Measurements from ENCODE around the gene SORCS3. TPM values are rescaled to one million over a fixed set of nuclear protein-coding genes. Genes with fewer than 3 reads are reported as not detected.

SORCS3 gene
- total RNA-seq, 1 donor: not detected

DNA sequence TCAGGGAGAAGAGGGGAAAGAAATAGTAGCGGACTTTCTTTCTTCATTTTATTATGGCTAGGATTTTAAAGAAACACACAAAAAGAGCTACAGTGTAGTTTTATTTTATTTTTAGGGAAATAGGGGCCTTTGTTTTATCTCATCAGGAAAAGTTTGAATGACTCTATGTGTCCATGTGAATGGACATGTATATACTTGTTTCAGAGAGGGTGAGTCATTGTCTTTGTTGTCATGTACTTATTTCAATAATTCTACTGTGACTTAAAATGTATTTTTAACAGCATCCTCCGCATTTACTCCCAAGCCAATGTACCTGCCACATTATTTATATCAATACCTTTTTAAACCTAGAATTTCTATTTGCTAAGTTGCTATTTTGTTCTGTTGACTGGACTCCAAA is 569.5 kb downstream of the SORCS3 start:
- no peak for DNase-seq (ENCODE audit: low read depth in 2 of 3, low spot score in 2 of 3)

DNA sequence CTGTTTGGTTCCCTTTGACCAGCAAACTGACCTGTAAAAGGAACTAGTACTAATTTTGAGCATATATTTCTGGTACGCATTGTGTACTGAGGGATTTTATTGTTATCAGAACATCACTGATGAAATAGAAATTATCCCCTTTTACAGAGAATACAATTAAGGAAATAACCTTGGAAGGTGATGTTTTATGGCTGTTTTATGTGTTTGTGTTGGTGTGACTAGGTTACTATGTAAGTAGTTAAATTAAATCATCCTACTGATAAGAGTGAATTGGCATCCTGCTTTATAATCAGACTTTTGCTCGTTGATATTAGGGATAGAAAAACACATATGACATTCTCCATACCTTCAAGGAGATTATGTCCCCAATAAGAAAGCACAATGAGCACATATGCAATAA is 596.6 kb downstream of the SORCS3 start:
- no peak for DNase-seq (ENCODE audit: low read depth in 2 of 3, low spot score in 2 of 3)

DNA sequence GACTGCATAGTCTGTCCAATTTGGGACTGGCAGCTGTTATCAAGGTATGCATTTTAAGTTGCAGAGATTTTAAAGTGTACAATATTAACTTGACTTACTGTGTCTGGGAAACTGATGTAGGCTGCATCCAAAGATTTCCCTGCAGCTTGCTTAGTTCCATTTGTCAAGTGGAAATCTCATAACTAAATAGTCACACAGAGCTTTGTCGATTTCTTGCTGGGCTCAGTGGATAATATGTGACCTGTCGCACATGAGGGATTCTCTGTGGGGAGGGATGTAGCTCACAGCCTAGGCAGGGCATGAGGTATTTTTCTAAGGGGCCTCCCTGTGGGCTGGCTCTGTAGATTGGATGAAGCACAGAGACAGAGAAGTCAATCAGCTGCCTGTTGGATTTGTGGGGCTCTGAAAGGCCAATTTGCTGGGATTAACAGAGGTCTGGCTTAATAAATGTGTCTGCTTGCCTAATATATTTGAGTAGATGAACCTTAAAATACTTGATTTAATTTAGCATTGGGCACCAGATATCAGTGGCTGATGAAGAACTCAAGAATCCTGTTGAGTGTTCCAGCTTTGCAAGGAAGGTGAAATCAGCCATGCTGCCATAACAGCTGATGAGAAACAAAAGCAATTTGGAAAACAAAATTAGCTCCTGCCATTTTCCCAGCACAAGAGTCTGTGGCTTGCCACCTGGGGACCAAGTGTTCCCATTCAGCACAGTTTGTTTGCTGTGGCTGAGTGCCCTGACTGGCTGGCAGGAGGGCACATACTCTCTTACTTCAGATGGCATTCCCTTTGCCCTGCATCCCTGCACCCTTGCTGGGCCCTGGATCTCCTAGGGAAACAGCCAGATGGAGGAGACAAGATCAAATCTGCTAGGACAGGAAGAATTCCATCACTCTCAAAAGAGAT is 598.5 kb downstream of the SORCS3 start:
- DNase-seq (ENCODE audit: low read depth in 2 of 3, low spot score in 2 of 3): no peak

GRCh38 chr10:105241254-105241653 is 600.2 kb downstream of the SORCS3 start:
- no peak for DNase-seq (ENCODE audit: low read depth in 2 of 3, low spot score in 2 of 3)

- no peak for DNase-seq (ENCODE audit: low read depth in 2 of 3, low spot score in 2 of 3)
Observed at GRCh38 chr10:105243381-105243780, 602.3 kb downstream of the SORCS3 start.

DNA sequence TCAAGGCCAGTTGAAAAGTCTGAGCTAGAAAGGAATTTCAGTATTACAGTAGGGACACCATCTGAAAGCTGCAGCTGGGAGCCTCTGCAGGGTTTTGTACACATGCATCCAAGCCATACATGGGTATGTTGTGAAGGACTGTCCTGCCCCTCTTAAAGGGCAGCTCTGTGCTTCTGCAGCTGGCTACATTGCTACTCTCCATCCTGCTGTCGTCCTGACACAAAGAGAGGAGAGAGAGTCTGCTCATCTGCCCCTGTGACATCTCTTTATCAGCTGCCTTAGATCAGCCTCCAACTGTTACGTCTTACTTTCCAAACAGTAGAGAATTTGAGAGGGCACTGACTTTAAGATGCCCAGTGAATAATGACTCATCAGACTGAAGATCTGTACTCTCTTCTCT is 602.7 kb downstream of the SORCS3 start:
- no peak for DNase-seq (ENCODE audit: low read depth in 2 of 3, low spot score in 2 of 3)

DNA sequence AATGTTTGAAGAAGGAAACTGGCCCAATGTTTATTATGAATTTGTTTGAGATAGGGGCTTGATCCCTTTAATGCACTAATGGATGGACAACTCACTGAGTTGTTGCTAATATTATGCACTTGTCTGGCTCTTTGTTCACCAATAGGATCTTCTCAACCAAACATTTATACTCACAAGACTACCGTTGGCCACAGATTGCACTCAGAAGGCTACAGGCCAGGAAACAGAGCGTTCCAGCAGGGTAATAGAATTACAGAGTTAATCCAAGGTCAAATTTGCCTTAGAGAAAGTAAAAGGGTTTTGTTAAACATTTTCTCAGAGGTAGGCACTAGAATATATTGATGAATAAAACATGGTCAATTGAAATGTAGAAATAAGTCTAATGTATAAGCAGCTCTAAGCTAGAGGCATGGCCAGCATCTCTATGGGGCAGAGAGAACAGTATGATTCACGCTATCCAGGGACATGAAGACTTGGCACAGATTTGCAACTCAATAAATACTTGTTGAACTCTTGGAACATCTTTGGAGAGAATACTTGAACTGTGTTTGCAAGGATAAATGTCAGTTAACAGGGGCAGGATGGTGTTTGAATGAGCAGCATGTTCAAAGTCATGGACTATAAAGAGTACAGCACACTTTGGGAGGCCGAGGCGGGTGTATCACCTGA is 606.9 kb downstream of the SORCS3 start:
- DNase-seq (ENCODE audit: low read depth in 2 of 3, low spot score in 2 of 3): no peak

DNA sequence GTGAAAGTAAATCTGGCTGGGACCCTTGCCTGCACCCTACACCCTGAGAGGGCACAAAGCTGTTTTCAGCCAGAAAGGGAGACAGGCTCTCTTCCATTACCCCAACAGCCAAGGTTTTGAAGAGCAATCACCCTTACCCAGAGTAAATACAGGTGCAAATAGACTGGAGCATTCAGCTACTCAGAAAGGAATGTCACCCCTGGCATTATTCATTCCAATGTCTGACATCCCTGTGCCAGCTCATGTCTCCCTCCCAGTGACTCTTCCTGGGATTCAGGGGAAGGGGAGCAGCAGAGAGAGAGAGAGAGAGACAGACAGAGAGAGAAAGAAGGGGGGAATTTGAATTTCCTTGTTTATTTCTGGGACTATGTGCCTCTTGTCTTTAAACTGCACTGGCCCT is 611.8 kb downstream of the SORCS3 start:
- no peak for DNase-seq (ENCODE audit: low read depth in 2 of 3, low spot score in 2 of 3)

DNA sequence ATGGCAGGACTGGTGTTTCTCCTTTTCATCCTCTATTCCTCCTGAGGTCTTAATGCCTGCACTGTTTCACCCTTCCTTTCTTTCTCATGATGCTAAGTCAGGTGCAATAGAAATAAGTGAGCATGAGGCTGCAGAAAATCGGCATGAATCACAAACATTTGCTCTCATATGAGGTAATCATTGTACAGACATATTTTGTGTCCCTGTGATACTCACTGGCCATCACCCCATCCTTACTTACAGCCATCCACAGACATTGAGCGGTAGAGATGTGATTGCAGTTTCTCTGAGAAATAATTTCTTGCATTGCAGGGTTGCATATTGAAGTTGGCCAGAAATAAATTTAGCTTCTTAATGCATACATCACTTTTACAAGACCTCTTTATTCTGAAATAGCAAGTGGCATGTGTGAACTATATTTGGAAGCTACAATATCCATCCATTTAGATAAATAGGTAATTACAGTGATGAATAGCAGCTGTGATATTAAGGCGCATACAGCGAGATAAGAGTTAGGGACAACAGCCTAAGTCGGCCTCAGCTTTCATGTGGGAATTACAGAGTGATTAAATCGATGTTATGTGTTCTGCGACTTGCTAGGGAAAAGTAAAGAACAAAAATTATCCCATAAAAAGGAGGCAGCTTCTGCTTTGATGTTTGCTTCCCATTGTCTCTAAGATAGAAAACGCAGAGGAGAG is 612.6 kb downstream of the SORCS3 start:
- DNase-seq (ENCODE audit: low read depth in 2 of 3, low spot score in 2 of 3): no peak

GRCh38 chr10:105258036-105258673 is 617.1 kb downstream of the SORCS3 start:
- DNase-seq (ENCODE audit: low read depth in 2 of 3, low spot score in 2 of 3): no peak

DNA sequence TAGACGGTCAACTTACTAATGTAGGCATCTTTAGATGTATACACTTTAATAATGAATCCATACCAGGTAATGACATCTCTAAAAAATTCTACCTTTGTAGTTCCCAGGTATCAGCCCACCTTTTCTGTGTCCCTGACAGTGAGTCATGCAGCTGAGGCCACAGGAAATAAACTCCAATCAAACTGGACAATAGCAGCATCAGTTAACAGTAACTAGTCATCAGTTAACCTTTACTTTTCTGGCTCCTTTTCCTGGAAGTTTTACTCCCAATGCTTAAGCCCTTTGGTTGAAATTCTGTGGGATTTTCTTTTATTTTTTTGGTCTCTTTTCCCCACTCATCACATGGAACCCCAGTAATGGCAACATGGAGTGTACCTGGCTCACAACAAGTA is 617.6 kb downstream of the SORCS3 start:
- DNase-seq (ENCODE audit: low read depth in 2 of 3, low spot score in 2 of 3): no peak

- no peak for DNase-seq (ENCODE audit: low read depth in 2 of 3, low spot score in 2 of 3)
Observed at GRCh38 chr10:105259201-105259600, 618.1 kb downstream of the SORCS3 start.

GRCh38 chr10:105262666-105263065 is 621.6 kb downstream of the SORCS3 start:
- DNase-seq (ENCODE audit: low read depth in 2 of 3, low spot score in 2 of 3): no peak

DNA sequence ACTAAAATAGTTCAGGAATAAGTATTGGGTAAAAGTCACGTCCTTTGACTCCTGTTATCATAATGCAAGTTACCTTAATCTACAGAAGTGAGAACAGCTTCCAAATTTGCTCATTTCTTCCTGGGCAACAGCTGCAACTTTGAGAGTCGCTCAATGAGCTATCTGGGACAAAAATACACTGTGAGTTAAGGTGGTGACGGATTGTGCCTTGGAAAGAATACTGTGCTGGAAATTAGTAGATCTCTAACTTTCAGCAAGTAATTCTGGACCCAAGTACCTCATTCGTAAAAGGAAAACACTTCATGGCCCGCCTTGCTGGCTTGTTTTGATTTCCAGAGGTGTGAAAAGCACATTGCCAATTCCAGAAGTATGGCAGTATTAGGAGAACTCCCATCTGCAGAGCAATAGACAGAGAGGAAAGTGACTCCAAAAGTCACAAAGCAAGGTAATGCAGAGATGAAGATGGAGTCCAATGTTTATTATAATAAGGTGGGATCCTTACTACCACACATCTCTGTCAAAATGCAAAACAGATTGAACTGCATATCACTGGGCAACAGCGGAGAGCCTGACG is 626.0 kb downstream of the SORCS3 start:
- DNase-seq (ENCODE audit: low read depth in 2 of 3, low spot score in 2 of 3): no peak

DNA sequence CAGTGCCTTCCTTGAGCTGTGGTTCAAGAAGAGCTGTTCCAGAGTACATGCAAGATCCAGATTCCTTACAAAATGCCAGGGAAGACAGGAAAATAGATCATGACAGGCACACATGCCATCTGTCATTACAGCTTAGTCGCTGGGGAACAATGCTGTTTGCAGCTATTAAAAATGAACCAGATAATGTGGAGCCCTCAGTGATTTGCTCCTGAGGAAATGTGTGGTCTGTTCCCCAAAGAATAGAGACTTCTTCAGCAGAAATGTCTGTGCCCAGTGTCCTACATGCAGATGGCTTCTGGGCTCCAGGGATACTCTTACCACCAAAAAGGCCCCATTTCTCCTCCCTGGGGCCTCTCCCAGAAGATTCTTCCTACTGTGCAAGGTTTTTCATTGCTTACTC is 627.9 kb downstream of the SORCS3 start:
- no peak for DNase-seq (ENCODE audit: low read depth in 2 of 3, low spot score in 2 of 3)

GRCh38 chr10:105269689-105270088 is 628.6 kb downstream of the SORCS3 start:
- no peak for DNase-seq (ENCODE audit: low read depth in 2 of 3, low spot score in 2 of 3)

- no peak for DNase-seq (ENCODE audit: low read depth in 2 of 3, low spot score in 2 of 3)
Observed at GRCh38 chr10:105274556-105275070, 633.5 kb downstream of the SORCS3 start.

- no peak for DNase-seq (ENCODE audit: low read depth in 2 of 3, low spot score in 2 of 3)
Observed at GRCh38 chr10:105278439-105278838, 637.3 kb downstream of the SORCS3 start.

DNA sequence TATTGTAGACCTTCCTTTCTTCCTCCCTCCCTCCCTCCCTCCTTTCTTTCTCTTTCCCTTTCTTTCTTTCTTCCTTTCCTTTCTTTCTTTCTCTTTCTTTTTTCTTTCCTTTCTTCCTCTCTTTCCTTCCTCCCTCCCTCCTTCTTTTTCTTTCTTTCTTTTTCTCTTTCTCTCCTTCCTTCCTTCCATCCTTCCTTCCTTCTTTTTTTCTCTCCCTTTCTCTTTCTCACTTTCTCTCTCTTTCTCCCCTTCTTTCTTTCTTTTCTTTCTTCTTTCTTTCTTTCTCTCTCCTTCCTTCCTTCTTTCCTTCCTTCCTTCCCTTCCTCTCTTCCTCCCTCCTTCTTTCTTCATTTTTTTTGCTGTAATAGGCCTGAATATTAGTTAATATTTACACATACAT is 638.0 kb downstream of the SORCS3 start:
- DNase-seq (ENCODE audit: low read depth in 2 of 3, low spot score in 2 of 3): no peak

DNA sequence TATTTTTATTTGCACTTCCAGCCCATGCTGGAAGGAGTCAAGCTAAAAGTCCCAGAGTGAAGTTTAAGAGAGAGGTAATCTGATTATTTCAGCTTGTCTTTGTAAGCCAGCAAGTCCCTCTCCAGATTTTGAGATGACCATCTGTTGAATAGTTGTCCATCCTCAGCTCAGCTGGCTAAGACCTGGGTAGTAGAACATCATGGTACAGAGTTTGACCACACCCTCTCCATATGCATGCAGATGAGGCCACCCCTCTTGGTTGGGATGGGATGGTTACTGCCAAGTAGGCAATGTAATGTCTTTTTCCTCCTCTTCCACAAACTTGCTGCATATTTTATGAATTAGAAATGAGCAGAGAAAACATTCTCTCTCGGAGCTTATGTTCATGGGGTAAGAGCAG is 639.8 kb downstream of the SORCS3 start:
- no peak for DNase-seq (ENCODE audit: low read depth in 2 of 3, low spot score in 2 of 3)
